Ovary (tissue), 9 donors: ENCODE measurements around the gene SYNDIG1. TPM values are rescaled to one million over a fixed set of nuclear protein-coding genes. Genes with fewer than 3 reads are reported as not detected.

ENCODE experiments used
- DNase-seq, 5 donors: peaks; one replicate each; pipeline ENCODE4 v3.0.0-alpha.2; 2019 to 2020
- H3K27ac ChIP-seq, 2 donors: fragments of 200-600 bp; one replicate each; pipeline versions ENCODE4 v1.5.1 to v1.8.0; 2019 to 2022
- H3K27me3 ChIP-seq: fragments of 200-600 bp; one replicate; pipeline ENCODE4 v1.8.0; 2022
- H3K36me3 ChIP-seq: fragments of 200-600 bp; sonication (generic); one replicate; pipeline ENCODE4 v1.5.1; 2019
- H3K4me1 ChIP-seq: one replicate; pipeline ENCODE4 v1.8.1; 2013; ENCODE audit warnings: mild to moderate bottlenecking, moderate library complexity; ENCODE audit not compliant: insufficient read depth
- H3K4me3 ChIP-seq: fragments of 200-600 bp; sonication (generic); one replicate; pipeline ENCODE4 v1.5.1; 2017
- H3K9me3 ChIP-seq, 2 donors: fragments of 200-600 bp in 1 of 2; sonication (generic) in 1 of 2; one replicate each; pipeline versions ENCODE4 v1.5.1 to v1.8.1; 2013 to 2019; ENCODE audit warnings: mild to moderate bottlenecking in 1 of 2, moderate library complexity in 1 of 2
- CTCF ChIP-seq, 3 donors: fragments of 450-650 bp in 2 of 3; fragments of 200-600 bp in 1 of 3; IDR thresholded peaks; one replicate each; pipeline versions ENCODE4 v1.5.1 to v1.8.0; 2016 to 2022; ENCODE audit warnings: antibody characterized with exemption in 3 of 3, mild to moderate bottlenecking in 1 of 3
- EP300 ChIP-seq: sonication (generic); formaldehyde crosslinking; IDR thresholded peaks from one replicate; pipeline ENCODE4 v1.6.1; 2017; ENCODE audit warnings: antibody characterized with exemption
- POLR2A ChIP-seq: fragments of 450-650 bp; IDR thresholded peaks from one replicate; pipeline ENCODE4 v1.6.1; 2017; ENCODE audit warnings: antibody characterized with exemption, mild to moderate bottlenecking, moderate library complexity
- WGBS, 3 donors: extraction: QIAGEN DNeasy Blood & Tissue Kit in 1 of 3; methylation state at CpG; one replicate each; pipeline versions ENCODE4 v1.1.5 to v1.1.7; 2013 to 2017; 5-methylcytosine and 5-hydroxymethylcytosine counted together
- intact Hi-C, 4 donors: fragments of 100-400 bp; cut with DNase I; formaldehyde crosslinking; loops; one replicate each; pipeline versions ENCODE4 v1.11.0 to v1.15.1; 2022 to 2023
- polyA plus RNA-seq, 2 donors: library from polyadenylated mRNA; stranded (reverse); fragments of 200-250 nt in 1 of 2; fragments of 350-450 nt in 1 of 2; fragmentation: Illumina TruSeq in 1 of 2; extraction: RNeasy Lipid Tissue Mini Kit (QIAGEN cat#74804) in 1 of 2; gene quantifications; one replicate each; pipeline ENCODE4 v1.2.3, GENCODE V29; 2013 to 2014
- total RNA-seq, 7 donors: library from RNA; depleted of rRNA in 2 of 7; stranded (reverse); fragments of >200 nt in 2 of 7; fragmentation: NEBNext Ultra II Directional in 3 of 7; extraction: Animal tissue kit (Norgen Biotek cat#: 25700) in 3 of 7; gene quantifications; one replicate each; pipeline versions ENCODE4 v1.1.0 to v1.2.4, GENCODE V29; 2016 to 2023
- donor health status: DM: no; HTN: no; CAD: no; lungs with moderate emphysema.
- donor health status: DM: no; HTN: no; CAD: no.
- donor health status: Bipolar disorder and iron deficiency.
- donor health status: DM: yes; HTN: yes; CAD: no.
- donor health status: DM: no; HTN: no; CAD: no.
- donor health status: DM: yes; HTN: yes; CAD: no.

The SYNDIG1 gene
- total and polyA plus RNA-seq, 9 donors, result 0.10 to 6.8 (median 1.1) TPM; not detected in 1

- Histone ChIP-seq H3K9me3 (no peaks in the 10 kb centered on the region), H3K4me3 (no peak overlapping the region), H3K4me1 (no peaks in the 10 kb centered on the region), H3K27ac (no peak overlapping the region), H3K36me3 (no peaks in the 10 kb centered on the region), H3K27me3 (no peaks in the 10 kb centered on the region)
- no peak for TF ChIP-seq CTCF (IDR thresholded peaks at IDR 0.05)
- TF ChIP-seq EP300, result no peak
- TF ChIP-seq POLR2A, result no peak
- no peak for DNase-seq
- intact Hi-C loops, result no loop called here
- WGBS, 3 donors, result 2 to 10% (median 7%) methylated on average over 2 of the region's 2 CpGs
These were observed 37.4 kb upstream of the SYNDIG1 start for GRCh38 chr20:24432046-24432442.

DNA sequence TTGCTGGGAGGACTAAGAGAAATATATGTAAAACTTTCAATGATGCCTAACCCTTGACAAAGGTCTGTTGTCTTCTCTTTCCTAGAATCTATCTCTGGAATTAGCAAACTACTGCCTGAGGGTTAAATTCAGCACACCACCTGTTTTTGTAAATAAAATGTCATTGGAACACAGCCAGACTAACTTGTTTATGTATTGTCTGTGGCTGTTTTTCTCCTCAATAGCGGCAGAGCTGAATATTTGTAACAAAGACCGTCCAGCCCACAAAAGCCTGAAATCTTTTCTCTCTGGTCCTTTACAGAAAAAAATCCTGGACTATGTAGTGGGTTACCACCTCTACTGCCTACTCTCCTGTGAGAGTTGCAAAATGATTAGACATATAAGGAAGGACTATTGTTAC, 33.3 kb upstream of the SYNDIG1 start:
- 8 to 25% (median 12%) methylated on average over 2 of the region's 2 CpGs for WGBS, 3 donors
- no peaks in the 10 kb centered on the region for H3K36me3 ChIP-seq

DNA sequence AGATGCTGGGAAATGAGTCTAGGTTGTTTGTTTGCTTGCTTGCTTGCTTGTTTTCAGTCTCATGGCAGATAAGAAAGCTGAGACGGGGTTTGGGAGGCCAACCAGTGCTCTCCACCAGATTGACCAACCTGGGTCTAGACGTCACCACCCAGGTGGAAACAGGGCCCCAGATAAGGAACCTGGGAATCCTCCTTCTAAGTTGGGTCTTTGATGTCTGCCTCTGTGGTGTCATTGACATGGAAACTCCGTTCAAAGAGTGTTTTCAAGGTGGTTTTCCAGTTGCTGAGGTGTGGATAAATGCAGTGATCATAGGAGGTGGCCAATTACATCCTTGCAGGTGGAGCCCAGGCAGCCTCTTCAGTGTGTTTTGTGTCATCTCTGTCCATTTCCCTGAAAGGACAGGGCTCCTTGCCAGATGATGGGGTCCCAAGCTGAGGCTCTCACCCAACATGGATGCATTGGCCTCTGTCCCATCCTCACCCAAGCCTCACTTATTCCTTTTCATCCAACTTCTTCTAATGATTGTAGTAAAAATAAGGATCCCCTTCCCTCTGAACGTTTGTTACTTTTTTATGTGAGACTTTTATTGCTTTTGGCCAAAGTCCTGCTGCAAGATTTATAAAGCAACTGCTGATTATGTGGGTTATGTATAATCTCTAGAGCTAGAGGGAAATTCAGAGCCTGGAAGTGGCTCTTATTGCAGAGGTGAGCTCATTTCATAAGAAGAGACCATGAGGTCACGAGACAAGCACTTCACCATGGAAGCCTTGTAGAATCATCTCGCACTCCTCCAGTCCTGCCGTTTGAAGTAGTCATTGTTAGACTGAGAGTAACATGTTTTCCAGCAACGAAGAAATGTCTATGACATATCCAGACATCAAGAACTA, 32.0 kb upstream of the SYNDIG1 start:
- Histone ChIP-seq H3K4me1 (no peaks in the 10 kb centered on the region), H3K36me3 (no peaks in the 10 kb centered on the region), H3K27me3 (no peaks in the 10 kb centered on the region), H3K27ac (no peak overlapping the region), H3K9me3 (no peaks in the 10 kb centered on the region), H3K4me3 (no peak overlapping the region)
- 43 to 49% (median 47%) methylated on average over 8 of the region's 8 CpGs for WGBS, 3 donors
- no peak for DNase-seq
- TF ChIP-seq POLR2A (no peak), EP300 (no peak), CTCF (IDR thresholded peaks at IDR 0.05) (no peak)
- intact Hi-C loops, result no loop called here

More for the DNA sequence above, 33.3 kb upstream of the SYNDIG1 start:
- DNase-seq, result no peak
- no peak overlapping the region for H3K27ac ChIP-seq
- TF ChIP-seq EP300 (no peak), CTCF (IDR thresholded peaks at IDR 0.05) (no peak), POLR2A (no peak)
- no peaks in the 10 kb centered on the region for H3K9me3 ChIP-seq
- H3K27me3 ChIP-seq, result no peaks in the 10 kb centered on the region
- intact Hi-C loops, result no loop called here
- no peaks in the 10 kb centered on the region for H3K4me1 ChIP-seq
- H3K4me3 ChIP-seq, result no peak overlapping the region

DNA sequence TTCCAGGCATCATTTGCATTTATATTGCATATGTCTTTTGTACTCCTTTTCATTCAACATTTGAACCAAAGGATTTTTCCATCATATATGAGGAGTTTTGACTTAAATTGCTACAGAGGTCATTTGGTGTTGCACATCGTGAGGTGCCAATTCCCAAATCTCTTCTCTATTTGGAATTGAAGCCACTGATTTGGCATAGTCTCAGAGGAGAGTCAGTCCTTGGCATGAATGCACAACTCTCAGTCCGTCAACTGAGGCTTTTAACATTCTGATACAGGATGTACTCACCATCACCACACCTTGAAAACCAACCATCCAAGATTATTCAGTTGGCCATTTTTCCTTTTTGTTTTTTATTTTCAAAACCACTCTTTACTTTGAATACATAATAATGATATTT, 31.1 kb upstream of the SYNDIG1 start:
- H3K4me1 ChIP-seq, result no peaks in the 10 kb centered on the region
- no peak overlapping the region for H3K27ac ChIP-seq
- no peak for TF ChIP-seq CTCF (IDR thresholded peaks at IDR 0.05)
- TF ChIP-seq EP300, result no peak
- TF ChIP-seq POLR2A, result no peak
- H3K4me3 ChIP-seq, result no peak overlapping the region
- H3K9me3 ChIP-seq, result no peaks in the 10 kb centered on the region
- no peak for DNase-seq
- H3K36me3 ChIP-seq, result no peaks in the 10 kb centered on the region
- no peaks in the 10 kb centered on the region for H3K27me3 ChIP-seq
- 60 to 74% (median 64%) methylated on average over 2 of the region's 2 CpGs for WGBS, 3 donors
- intact Hi-C loops, result no loop called here
